ENCODE results near the gene ITPR3. TPM values are rescaled to one million over a fixed set of nuclear protein-coding genes. Genes with fewer than 3 reads are reported as not detected.

Gene ITPR3
- total and polyA plus RNA-seq, 2 experiments from 2014 or later: 4.9 to 10.4 TPM

DNA sequence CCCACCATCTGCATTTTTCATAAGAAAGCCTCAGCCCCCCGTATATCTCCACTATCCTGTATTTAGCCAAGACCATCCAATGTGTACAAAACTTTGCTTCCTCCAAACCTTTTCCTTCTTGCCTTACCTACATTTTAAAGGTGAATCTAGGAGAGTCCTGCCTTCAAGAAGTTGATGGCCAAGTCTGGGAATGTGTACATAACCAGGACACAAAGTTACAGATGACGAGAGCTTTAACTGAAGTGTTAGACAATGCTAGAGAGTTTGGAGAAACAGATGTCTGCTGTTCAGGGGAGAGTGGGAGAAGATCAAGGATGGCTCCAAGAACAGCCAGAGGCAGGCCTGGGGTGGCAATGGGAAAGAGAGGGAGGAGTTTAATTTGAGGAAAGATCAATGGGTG, 92.7 kb downstream of the ITPR3 start:
- Histone ChIP-seq H2AFZ (no peak overlapping the region), H3K27ac (no peak overlapping the region), H3K4me1 (ENCODE audit: insufficient read depth) (peaks cover 12% of the 10 kb centered on the region), H3K27me3 (replicated peaks; ENCODE audit: insufficient read depth) (no peaks in the 10 kb centered on the region), H4K20me1 (ENCODE audit: insufficient read depth) (no peaks in the 10 kb centered on the region), H3K9me3 (ENCODE audit: low read depth) (no peaks in the 10 kb centered on the region), H3K4me3 (no peak overlapping the region), H3K79me2 (ENCODE audit: insufficient read depth) (peaks cover 22% of the 10 kb centered on the region), H3F3A (ENCODE audit: insufficient read depth) (no peaks in the 10 kb centered on the region), H3K36me3 (ENCODE audit: low read depth) (no peaks in the 10 kb centered on the region), H3K9ac (no peak overlapping the region), H3K9me2 (ENCODE audit: insufficient read depth) (no peaks in the 10 kb centered on the region), H3K4me2 (ENCODE audit: unreplicated experiment) (no peak overlapping the region)
- in situ Hi-C loops (cut with MboI): no loop called here
- DNase-seq: no peak
- 69% methylated on average over 2 of the region's 2 CpGs for WGBS, 2 experiments (ENCODE audit: low coverage in 1 of 2, low lambda C conversion rate in 2 of 2, missing lambda C conversion rate in 2 of 2)
- TF ChIP-seq EZH2 (IDR thresholded peaks at IDR 0.05; ENCODE audit: insufficient read depth, poor library complexity, severe bottlenecking) (no peak), EZH2phosphoT487 (IDR thresholded peaks at IDR 0.05; ENCODE audit: insufficient read depth, low read depth) (no peak)

- Histone ChIP-seq H3K27me3 (replicated peaks; ENCODE audit: insufficient read depth) (no peaks in the 10 kb centered on the region; the same call in 1 of the 2 replicates), H3K4me3 (no peak overlapping the region), H3F3A (ENCODE audit: insufficient read depth) (no peaks in the 10 kb centered on the region), H2AFZ (no peak overlapping the region), H3K4me1 (ENCODE audit: insufficient read depth) (peaks cover 12% of the 10 kb centered on the region), H4K20me1 (ENCODE audit: insufficient read depth) (no peaks in the 10 kb centered on the region), H3K9me2 (ENCODE audit: insufficient read depth) (no peaks in the 10 kb centered on the region), H3K27ac (no peak overlapping the region), H3K36me3 (ENCODE audit: low read depth) (no peaks in the 10 kb centered on the region), H3K4me2 (ENCODE audit: unreplicated experiment) (no peak overlapping the region), H3K9ac (no peak overlapping the region), H3K79me2 (ENCODE audit: insufficient read depth) (peaks cover 17% of the 10 kb centered on the region), H3K9me3 (ENCODE audit: low read depth) (no peaks in the 10 kb centered on the region)
- TF ChIP-seq EZH2phosphoT487 (IDR thresholded peaks at IDR 0.05; ENCODE audit: insufficient read depth, low read depth) (no peak), EZH2 (IDR thresholded peaks at IDR 0.05; ENCODE audit: insufficient read depth, poor library complexity, severe bottlenecking) (no peak)
- no peak for DNase-seq
- 83 to 84% methylated on average over 7 of the region's 7 CpGs for WGBS, 2 experiments (ENCODE audit: low coverage in 1 of 2, low lambda C conversion rate in 2 of 2, missing lambda C conversion rate in 2 of 2)
- in situ Hi-C loops (cut with MboI): no loop called here
Observed at GRCh38 chr6:33714385-33715040, 93.4 kb downstream of the ITPR3 start.

DNA sequence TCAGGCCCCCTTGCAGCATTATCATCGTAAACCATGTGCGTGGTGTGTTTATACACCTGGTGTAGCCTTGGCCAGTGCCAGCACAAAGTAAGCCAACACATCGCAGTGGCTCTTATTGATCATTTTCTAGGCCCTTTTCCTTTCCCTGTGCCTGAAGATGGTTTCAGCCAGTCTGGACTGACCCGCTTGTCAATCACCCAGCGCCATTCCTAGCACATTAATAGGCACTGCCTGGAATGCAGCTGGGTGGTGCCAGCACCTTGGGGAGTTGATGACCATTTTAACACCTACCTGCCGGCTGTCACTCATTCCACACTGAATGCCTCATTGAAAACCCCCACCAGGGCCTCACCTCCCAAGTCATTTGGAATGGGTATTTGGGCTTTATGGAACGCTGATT, 95.3 kb downstream of the ITPR3 start:
- Histone ChIP-seq H3K4me3 (no peak overlapping the region), H3F3A (ENCODE audit: insufficient read depth) (no peaks in the 10 kb centered on the region), H3K27me3 (replicated peaks; ENCODE audit: insufficient read depth) (no peaks in the 10 kb centered on the region; the same call in 1 of the 2 replicates), H3K9me2 (ENCODE audit: insufficient read depth) (no peaks in the 10 kb centered on the region), H3K4me1 (ENCODE audit: insufficient read depth) (no peaks in the 10 kb centered on the region), H3K9me3 (ENCODE audit: low read depth) (no peaks in the 10 kb centered on the region), H3K4me2 (ENCODE audit: unreplicated experiment) (no peak overlapping the region), H3K36me3 (ENCODE audit: low read depth) (no peaks in the 10 kb centered on the region), H3K79me2 (ENCODE audit: insufficient read depth) (no peaks in the 10 kb centered on the region), H3K9ac (no peak overlapping the region), H2AFZ (no peak overlapping the region), H3K27ac (no peak overlapping the region), H4K20me1 (ENCODE audit: insufficient read depth) (no peaks in the 10 kb centered on the region)
- 96 to 99% methylated on average over 7 of the region's 7 CpGs for WGBS, 2 experiments (ENCODE audit: low coverage in 1 of 2, low lambda C conversion rate in 2 of 2, missing lambda C conversion rate in 2 of 2)
- in situ Hi-C loops (cut with MboI): no loop called here
- DNase-seq: no peak
- TF ChIP-seq EZH2 (IDR thresholded peaks at IDR 0.05; ENCODE audit: insufficient read depth, poor library complexity, severe bottlenecking): no peak
- no peak for TF ChIP-seq EZH2phosphoT487 (IDR thresholded peaks at IDR 0.05; ENCODE audit: insufficient read depth, low read depth)

DNA sequence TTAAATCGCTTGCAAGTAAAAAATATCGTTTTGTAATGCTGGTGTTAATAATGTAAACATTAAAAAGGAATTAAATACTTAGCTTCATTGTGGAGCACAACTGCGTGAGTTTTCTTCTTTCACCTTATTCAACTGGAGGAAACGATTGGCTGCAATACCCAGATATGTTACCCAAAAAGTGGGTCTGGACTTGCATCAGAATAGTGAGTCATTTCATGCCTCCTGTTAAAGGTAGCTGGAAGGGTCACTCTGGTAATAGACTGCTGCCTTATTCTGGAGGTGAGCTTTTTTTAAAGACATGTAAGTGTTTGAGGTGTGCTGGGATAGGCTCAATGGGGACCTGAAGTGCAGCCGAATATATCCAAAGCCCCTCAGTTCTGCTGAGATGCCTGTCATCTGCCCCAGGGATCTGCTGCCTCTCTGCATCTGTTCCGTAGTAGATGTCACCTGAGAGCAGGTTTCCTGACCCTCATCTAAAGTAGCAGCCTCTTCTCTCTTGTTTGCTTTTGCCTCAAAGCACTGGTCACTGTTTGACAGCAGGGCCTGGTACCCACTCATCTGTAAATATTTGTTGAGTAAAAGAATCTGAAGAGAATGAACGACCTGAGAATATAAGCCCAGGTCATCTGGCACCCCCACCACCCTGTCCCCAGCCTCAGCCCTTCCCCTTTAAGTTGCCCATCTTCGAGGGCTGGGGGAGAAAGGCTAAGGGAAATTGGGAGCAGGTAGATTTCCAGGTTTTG, 95.9 kb downstream of the ITPR3 start:
- no peaks in the 10 kb centered on the region for H4K20me1 ChIP-seq (ENCODE audit: insufficient read depth)
- WGBS, 2 experiments (ENCODE audit: low coverage in 1 of 2, low lambda C conversion rate in 2 of 2, missing lambda C conversion rate in 2 of 2): 77 to 81% methylated on average over 8 of the region's 8 CpGs

More for the DNA sequence above, 95.9 kb downstream of the ITPR3 start:
- no peak overlapping the region for H2AFZ ChIP-seq
- H3F3A ChIP-seq (ENCODE audit: insufficient read depth): no peaks in the 10 kb centered on the region
- no peak overlapping the region for H3K27ac ChIP-seq
- H3K4me3 ChIP-seq: no peak overlapping the region
- H3K27me3 ChIP-seq (replicated peaks; ENCODE audit: insufficient read depth): no peaks in the 10 kb centered on the region; the same call in 1 of the 2 replicates
- no peaks in the 10 kb centered on the region for H3K36me3 ChIP-seq (ENCODE audit: low read depth)
- H3K9me3 ChIP-seq (ENCODE audit: low read depth): no peaks in the 10 kb centered on the region
- no peak for DNase-seq
- H3K9ac ChIP-seq: no peak overlapping the region
- in situ Hi-C loops (cut with MboI): no loop called here
- no peak overlapping the region for H3K4me2 ChIP-seq (ENCODE audit: unreplicated experiment)
- TF ChIP-seq EZH2phosphoT487 (IDR thresholded peaks at IDR 0.05; ENCODE audit: insufficient read depth, low read depth) (no peak), EZH2 (IDR thresholded peaks at IDR 0.05; ENCODE audit: insufficient read depth, poor library complexity, severe bottlenecking) (no peak)
- H3K79me2 ChIP-seq (ENCODE audit: insufficient read depth): no peaks in the 10 kb centered on the region
- no peaks in the 10 kb centered on the region for H3K9me2 ChIP-seq (ENCODE audit: insufficient read depth)
- no peaks in the 10 kb centered on the region for H3K4me1 ChIP-seq (ENCODE audit: insufficient read depth)

Measured in GM23248 (cell line).